Heart left ventricle (tissue), 13 donors: ENCODE results near the gene NLRC5.

ENCODE experiments used
- POLR2A ChIP-seq, 2 donors: fragments of 450-650 bp; IDR thresholded peaks; one replicate each; pipeline ENCODE4 v1.6.1; 2017; ENCODE audit warnings: antibody characterized with exemption in 2 of 2, mild to moderate bottlenecking in 2 of 2, moderate library complexity in 2 of 2
- TF ChIP-seq, protein P1 (sequence below), 12 donors: fragments of 200-600 bp; sonication (generic) in 4 of 12; IDR thresholded peaks; one replicate each; pipeline versions ENCODE4 v1.5.0 to v1.8.0; 2018 to 2022; ENCODE audit warnings: antibody characterized with exemption in 12 of 12, mild to moderate bottlenecking in 5 of 12
- donor health status: ischemic (EF 13 %, LVEDD 7.1; RV severe dilation, severe dysfunction).
- donor health status: DM: no; HTN: yes; CAD: no.
- donor health status: DM: no; HTN: no; CAD: no.
- donor health status: ischemic (EF 25% LVEDD 6.9; RV normal size, moderate dysfunction).
- donor health status: ischemic (EF 25% LVEDD 5.7; RV mildly dilated, moderate dysfunction).
- donor health status: ischemic (EF 35%, LVEDD 5.7; RV mildly dilated, moderate dysfunction).
- donor health status: nonischemic (EF 11% LVEDD 7.7; RV severe dilation, severe dysfunction).
- donor health status: DM: yes; HTN: yes; CAD: no.
- donor health status: PGD.
- donor health status: ischemic (EF 29% LVEDD 5.4; RV normal size, mild dysfunction).
- donor health status: nonischemic (EF 23%, LVEDD 6.1; RV moderate dilation, normal function).

DNA sequence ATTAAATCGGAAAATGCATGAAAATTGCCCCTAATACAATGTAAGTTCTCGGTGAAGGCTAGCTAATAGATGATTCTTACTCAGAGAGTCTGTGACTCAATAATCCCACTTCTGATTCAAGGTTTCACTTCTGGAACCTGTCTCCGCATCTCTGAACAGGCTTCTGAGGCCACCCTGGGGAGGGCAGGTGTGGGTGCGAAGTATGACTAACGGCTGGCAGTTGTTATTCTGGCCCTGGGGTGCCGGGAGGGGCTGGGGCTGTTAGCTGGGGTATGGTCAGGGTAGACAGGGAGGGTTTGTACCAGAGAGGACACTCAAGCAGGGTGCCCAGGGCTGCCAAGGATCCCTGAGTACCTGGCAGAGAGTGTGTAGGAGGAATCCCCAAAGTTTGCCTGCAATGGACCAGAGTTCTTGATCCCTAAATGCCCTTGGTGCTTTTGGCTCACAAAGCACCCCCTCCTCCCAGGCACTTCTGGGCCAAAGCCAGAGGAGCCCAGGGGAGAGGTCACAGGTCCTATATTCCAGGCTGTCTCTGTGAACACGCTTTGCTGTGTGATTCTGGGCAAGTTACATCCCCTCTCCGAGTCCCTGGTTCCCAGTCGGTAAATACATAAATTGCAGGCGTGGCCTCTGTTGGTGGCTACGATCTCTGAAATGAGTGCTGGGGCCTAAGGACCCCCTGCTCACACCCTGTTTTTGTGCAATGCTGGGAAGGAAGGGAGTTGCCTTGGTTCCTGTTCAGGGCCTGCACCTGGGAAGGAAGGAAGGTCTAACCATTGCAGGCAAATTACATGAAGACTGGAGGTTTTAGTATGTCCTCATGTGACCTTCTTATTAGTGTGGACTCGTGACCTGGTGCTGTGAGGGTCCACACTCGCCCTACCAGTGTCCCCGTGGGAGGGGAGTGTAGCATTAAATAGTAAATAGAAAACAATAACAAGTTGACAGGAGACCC is 53.1 kb downstream of the NLRC5 start:
- TF ChIP-seq, protein P1, sequence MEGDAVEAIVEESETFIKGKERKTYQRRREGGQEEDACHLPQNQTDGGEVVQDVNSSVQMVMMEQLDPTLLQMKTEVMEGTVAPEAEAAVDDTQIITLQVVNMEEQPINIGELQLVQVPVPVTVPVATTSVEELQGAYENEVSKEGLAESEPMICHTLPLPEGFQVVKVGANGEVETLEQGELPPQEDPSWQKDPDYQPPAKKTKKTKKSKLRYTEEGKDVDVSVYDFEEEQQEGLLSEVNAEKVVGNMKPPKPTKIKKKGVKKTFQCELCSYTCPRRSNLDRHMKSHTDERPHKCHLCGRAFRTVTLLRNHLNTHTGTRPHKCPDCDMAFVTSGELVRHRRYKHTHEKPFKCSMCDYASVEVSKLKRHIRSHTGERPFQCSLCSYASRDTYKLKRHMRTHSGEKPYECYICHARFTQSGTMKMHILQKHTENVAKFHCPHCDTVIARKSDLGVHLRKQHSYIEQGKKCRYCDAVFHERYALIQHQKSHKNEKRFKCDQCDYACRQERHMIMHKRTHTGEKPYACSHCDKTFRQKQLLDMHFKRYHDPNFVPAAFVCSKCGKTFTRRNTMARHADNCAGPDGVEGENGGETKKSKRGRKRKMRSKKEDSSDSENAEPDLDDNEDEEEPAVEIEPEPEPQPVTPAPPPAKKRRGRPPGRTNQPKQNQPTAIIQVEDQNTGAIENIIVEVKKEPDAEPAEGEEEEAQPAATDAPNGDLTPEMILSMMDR (IDR thresholded peaks at IDR 0.05): no peak
- TF ChIP-seq POLR2A (IDR thresholded peaks at IDR 0.05): no peak
